AML-193 (cell line): Measurements from ENCODE around the gene GRID2IP.

Source experiments
- DNase-seq, 2 experiments: peaks; one replicate each; lab custom pipeline; 2025; lab: John Stamatoyannopoulos, UW

GRID2IP gene

DNA sequence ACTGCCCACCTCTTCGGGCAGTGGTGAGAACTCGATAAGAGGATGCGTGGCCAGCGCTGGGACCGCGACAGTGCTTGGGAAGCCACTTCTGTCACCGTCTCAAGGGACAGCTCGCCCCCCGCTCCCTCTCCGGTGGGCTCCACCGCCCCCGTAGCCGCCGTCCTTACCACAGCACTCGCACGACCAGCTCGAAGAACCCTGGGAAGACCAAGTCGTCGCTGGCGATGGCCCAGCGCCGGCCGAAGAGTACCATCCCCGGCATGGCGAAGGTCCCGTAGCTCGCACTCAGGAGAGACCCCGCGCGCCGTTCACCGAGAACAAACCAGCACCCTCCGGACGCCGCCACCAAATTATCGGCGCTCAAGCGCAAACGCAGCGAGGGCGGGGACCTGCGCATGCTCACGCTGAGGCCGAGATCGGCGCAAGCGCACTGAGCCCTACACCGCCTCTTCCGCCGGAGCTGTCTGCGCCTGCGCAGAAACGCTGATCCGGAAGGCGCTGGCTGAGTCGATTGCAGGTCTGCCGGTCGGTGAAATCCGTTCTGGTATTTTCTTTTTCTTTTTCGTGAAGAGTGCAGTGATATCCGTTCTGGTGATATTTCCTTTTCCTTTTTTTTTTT is 103.6 kb downstream of the GRID2IP start, which contains the start of gene DAGLB:
TSS of gene DAGLB (minus strand) at position 374 of the 619 bp plus-strand sequence. CDS start at position 262, 112 bp downstream.
- DNase-seq, result peak; percentile 78 to 84
